ENCODE results near the gene AACS. TPM values are rescaled to one million over a fixed set of nuclear protein-coding genes. Genes with fewer than 3 reads are reported as not detected.

The AACS gene
- total and polyA plus RNA-seq, 2 of the 4 experiments (the other 2 are of a cell fraction) = 22.0 to 24.9 TPM

DNA sequence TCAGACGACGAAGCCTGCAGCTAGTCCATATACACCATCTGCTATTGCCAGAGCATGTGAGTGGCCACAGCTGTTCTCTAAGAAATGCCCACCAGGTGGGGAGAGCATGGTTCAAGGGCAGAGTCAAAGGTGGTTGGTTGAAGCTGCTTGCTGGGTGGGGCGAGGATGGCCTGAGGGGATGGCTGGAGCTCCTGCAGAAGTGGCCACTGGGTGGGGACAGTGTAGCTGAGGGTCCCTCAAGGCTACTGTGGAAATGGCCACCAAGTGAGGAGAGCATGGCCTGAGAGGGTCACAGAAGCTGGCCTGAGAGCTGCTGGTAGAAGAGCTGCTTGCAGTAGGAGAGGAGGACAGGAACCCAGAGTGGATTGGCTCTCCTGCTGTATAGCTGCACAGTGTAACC, 102.4 kb downstream of the AACS start:
- H2BK120ac ChIP-seq (ENCODE audit: low read depth, low read length) = no peak overlapping the region
- H2BK15ac ChIP-seq (ENCODE audit: low read depth, low read length) = no peak overlapping the region
- H2BK20ac ChIP-seq (ENCODE audit: low read depth, low read length) = no peak overlapping the region
- no TSS peak for BruUV-seq (replicated peaks)
- H3K4me3 ChIP-seq (ENCODE audit: insufficient read depth, low read depth, low read length) = no peak overlapping the region
- H3K4ac ChIP-seq (ENCODE audit: low read depth, low read length) = no peak overlapping the region
- H3K9ac ChIP-seq (ENCODE audit: low read depth, low read length) = no peak overlapping the region
- H3K27me3 ChIP-seq (ENCODE audit: control insufficient read depth, insufficient read depth, low read length) = no peaks in the 10 kb centered on the region
- H3K9me3 ChIP-seq (ENCODE audit: control insufficient read depth, insufficient read depth, low read length) = no peaks in the 10 kb centered on the region
- no peak overlapping the region for H4K5ac ChIP-seq (ENCODE audit: low read depth, low read length)
- H2AK9ac ChIP-seq (replicated peaks; ENCODE audit: low read depth, low read length, poor library complexity) = peak overlapping the region; percentile 55
- no peak overlapping the region for H3K27ac ChIP-seq (ENCODE audit: insufficient read depth, low read length)
- DNase-seq (no peak), ATAC-seq (ENCODE audit: low read depth) (no peak)
- no peak overlapping the region for H4K91ac ChIP-seq (ENCODE audit: insufficient read depth, low read depth, low read length)
- H2AFZ ChIP-seq (replicated peaks; ENCODE audit: low read length, poor library complexity) = no peak overlapping the region
- no peak overlapping the region for H3K18ac ChIP-seq (ENCODE audit: low read depth, low read length)
- 40% methylated on average over 1 of the region's 3 CpGs; no CpG with 5 or more reads in 1 of the 2 experiments for WGBS, 2 experiments (ENCODE audit: extremely low coverage in 2 of 2, insufficient read length in 1 of 2)
- TF ChIP-seq, protein P1, sequence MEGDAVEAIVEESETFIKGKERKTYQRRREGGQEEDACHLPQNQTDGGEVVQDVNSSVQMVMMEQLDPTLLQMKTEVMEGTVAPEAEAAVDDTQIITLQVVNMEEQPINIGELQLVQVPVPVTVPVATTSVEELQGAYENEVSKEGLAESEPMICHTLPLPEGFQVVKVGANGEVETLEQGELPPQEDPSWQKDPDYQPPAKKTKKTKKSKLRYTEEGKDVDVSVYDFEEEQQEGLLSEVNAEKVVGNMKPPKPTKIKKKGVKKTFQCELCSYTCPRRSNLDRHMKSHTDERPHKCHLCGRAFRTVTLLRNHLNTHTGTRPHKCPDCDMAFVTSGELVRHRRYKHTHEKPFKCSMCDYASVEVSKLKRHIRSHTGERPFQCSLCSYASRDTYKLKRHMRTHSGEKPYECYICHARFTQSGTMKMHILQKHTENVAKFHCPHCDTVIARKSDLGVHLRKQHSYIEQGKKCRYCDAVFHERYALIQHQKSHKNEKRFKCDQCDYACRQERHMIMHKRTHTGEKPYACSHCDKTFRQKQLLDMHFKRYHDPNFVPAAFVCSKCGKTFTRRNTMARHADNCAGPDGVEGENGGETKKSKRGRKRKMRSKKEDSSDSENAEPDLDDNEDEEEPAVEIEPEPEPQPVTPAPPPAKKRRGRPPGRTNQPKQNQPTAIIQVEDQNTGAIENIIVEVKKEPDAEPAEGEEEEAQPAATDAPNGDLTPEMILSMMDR (conservative IDR thresholded peaks at IDR 0.05; ENCODE audit: low read depth, low read length) = no peak
- TF ChIP-seq FOS (IDR thresholded peaks at IDR 0.05; ENCODE audit: low read depth, low read length) (no peak), CHD1 (IDR thresholded peaks at IDR 0.05; ENCODE audit: low read depth, low read length) (no peak), MAFK (IDR thresholded peaks at IDR 0.05; ENCODE audit: low read depth, low read length) (no peak), RAD21 (IDR thresholded peaks at IDR 0.05; ENCODE audit: low read length) (no peak)
- dilution Hi-C loops (cut with HindIII; ENCODE audit: low sequenced_read_pairs, unreplicated experiment) (no loop called here), in situ Hi-C loops (cut with MboI; ENCODE audit: low sequenced_read_pairs) (no loop called here), intact Hi-C loops (cut with micrococcal nuclease) (no loop called here)
- no peak overlapping the region for H3K4me2 ChIP-seq (ENCODE audit: low read depth, low read length)
- H3K36me3 ChIP-seq (ENCODE audit: control insufficient read depth, insufficient read depth, low read length) = no peaks in the 10 kb centered on the region
- H3K9me1 ChIP-seq (ENCODE audit: insufficient read depth, low read length) = no peaks in the 10 kb centered on the region
- ChIA-PET POLR2A (ENCODE audit: unreplicated experiment) (no interaction called here), CTCF (no interaction called here)
- no peak overlapping the region for H3K23ac ChIP-seq (ENCODE audit: low read depth, low read length)
- H2BK5ac ChIP-seq (ENCODE audit: low read depth, low read length, poor library complexity, severe bottlenecking) = no peak overlapping the region
- no peak overlapping the region for H3K56ac ChIP-seq (ENCODE audit: extremely low read depth, insufficient read depth, low read length)
- H3K14ac ChIP-seq (replicated peaks; ENCODE audit: low read depth, low read length) = no peak overlapping the region
- no peaks in the 10 kb centered on the region; the same call in 1 of the 2 replicates for H4K20me1 ChIP-seq (ENCODE audit: insufficient read depth, low read length)
- no peaks in the 10 kb centered on the region for H3K79me1 ChIP-seq (ENCODE audit: low read depth in 1 of 2, low read length in 2 of 2)
- H4K8ac ChIP-seq (ENCODE audit: low read depth in 2 of 2, low read length in 2 of 2) = no peak overlapping the region
- H2AK5ac ChIP-seq (ENCODE audit: low read depth, low read length) = no peak overlapping the region
- H3K4me1 ChIP-seq (ENCODE audit: control insufficient read depth, insufficient read depth, low read length) = no peaks in the 10 kb centered on the region
